Activated naive CD4-positive, alpha-beta T cell treated with anti-CD3 and anti-CD28 coated beads, Interleukin-2, amount 10 ng/mL, durations not matched to agents 7 days and 5 days (primary cell): ENCODE data around the gene INF2.
A peak's percentile ranks its signal among the peaks of the same experiment; 100 is the strongest.
"Not testable (repeated sequence)": the region's sequence is repeated elsewhere in the genome, so short reads cannot be mapped to it uniquely, and the experiment has no call there.

Experiments
- CTCF ChIA-PET: fragments of 350-600 bp; sonication (Branson Sonifier 250); formaldehyde crosslinking; loops from one replicate; lab custom pipeline; 2021; ENCODE audit warnings: antibody characterized with exemption; lab: Charles Lee
- DNase-seq: peaks from one replicate; pipeline ENCODE4 v3.0.0-alpha.2; 2020
- H3K27ac Mint-ChIP-seq: one replicate; pipeline ENCODE4 v1.8.0; 2021; ENCODE audit warnings: mild to moderate bottlenecking, moderate library complexity, mixed read lengths
- H3K27me3 Mint-ChIP-seq: one replicate; pipeline ENCODE4 v1.8.0; 2021; ENCODE audit warnings: mild to moderate bottlenecking, mixed read lengths
- H3K36me3 Mint-ChIP-seq: one replicate; pipeline ENCODE4 v1.8.0; 2021; ENCODE audit warnings: mixed read lengths
- H3K4me1 Mint-ChIP-seq: one replicate; pipeline ENCODE4 v1.8.0; 2021; ENCODE audit warnings: mixed read lengths
- H3K4me3 Mint-ChIP-seq: one replicate; pipeline ENCODE4 v1.8.0; 2021; ENCODE audit warnings: mild to moderate bottlenecking, moderate library complexity, mixed read lengths
- H3K9me3 Mint-ChIP-seq: one replicate; pipeline ENCODE4 v1.8.0; 2021; ENCODE audit warnings: mixed read lengths

Gene INF2

GRCh38 chr14:104747876-104748275 is 58.5 kb downstream of the INF2 start:
- DNase-seq = no peak
- H3K4me1 Mint-ChIP-seq = peaks cover 3% of the 10 kb centered on the region
- CTCF ChIA-PET = interaction anchor here (1.3 kb wide), 1 partner anchor 15 kb away, joined by 3 read pairs; no protein-coding TSS in a partner anchor
- no peak overlapping the region for H3K4me3 Mint-ChIP-seq
- H3K27me3 Mint-ChIP-seq = peaks cover 8% of the 10 kb centered on the region
- H3K9me3 Mint-ChIP-seq = no peaks in the 10 kb centered on the region
- H3K27ac Mint-ChIP-seq = no peak overlapping the region
- H3K36me3 Mint-ChIP-seq = no peaks in the 10 kb centered on the region

- CTCF ChIA-PET = no interaction called here
- Mint-ChIP-seq H3K27me3 (peaks cover 8% of the 10 kb centered on the region), H3K36me3 (peaks cover 4% of the 10 kb centered on the region), H3K9me3 (no peaks in the 10 kb centered on the region), H3K4me1 (peaks cover 10% of the 10 kb centered on the region), H3K4me3 (no peak overlapping the region), H3K27ac (peak overlapping the region; percentile 19)
- no peak for DNase-seq
Observed at GRCh38 chr14:104749111-104749649, 59.8 kb downstream of the INF2 start.

GRCh38 chr14:104750056-104750752 is 60.8 kb downstream of the INF2 start:
- CTCF ChIA-PET = interaction anchor here (0.7 to 1.3 kb wide), 2 partner anchors 25 to 27 kb away, joined by 3 read pairs; partner anchors contain the start of gene ADSS1
- H3K27me3 Mint-ChIP-seq = peaks cover 8% of the 10 kb centered on the region
- H3K4me1 Mint-ChIP-seq = peaks cover 20% of the 10 kb centered on the region
- peaks cover 7% of the 10 kb centered on the region for H3K36me3 Mint-ChIP-seq
- H3K27ac Mint-ChIP-seq = no peak overlapping the region
- H3K9me3 Mint-ChIP-seq = no peaks in the 10 kb centered on the region
- no peak overlapping the region for H3K4me3 Mint-ChIP-seq
- no peak for DNase-seq

GRCh38 chr14:104750753-104751057 is 61.3 kb downstream of the INF2 start:
- not testable (repeated sequence) for H3K9me3 Mint-ChIP-seq, H3K36me3 Mint-ChIP-seq, H3K27me3 Mint-ChIP-seq
- peak overlapping the region; percentile 50 for H3K4me3 Mint-ChIP-seq
- DNase-seq = peak; percentile 36
- H3K4me1 Mint-ChIP-seq = peaks cover 24% of the 10 kb centered on the region
- peak overlapping the region; percentile 54 for H3K27ac Mint-ChIP-seq
- CTCF ChIA-PET = interaction anchor here (0.7 to 1.3 kb wide), 2 partner anchors 26 to 27 kb away, joined by 3 read pairs; partner anchors contain the start of gene ADSS1

- Mint-ChIP-seq H3K27me3 (peaks cover 8% of the 10 kb centered on the region), H3K27ac (peak overlapping the region; percentile 93), H3K36me3 (peaks cover 16% of the 10 kb centered on the region), H3K4me3 (peak overlapping the region; percentile 78), H3K4me1 (peaks cover 34% of the 10 kb centered on the region), H3K9me3 (no peaks in the 10 kb centered on the region)
- no peak for DNase-seq
- CTCF ChIA-PET = interaction anchor here (1.0 to 3.2 kb wide), 5 partner anchors 17 to 74 kb away, joined by 4 to 13 read pairs (median 4); no protein-coding TSS in a partner anchor
Observed at GRCh38 chr14:104751539-104752422, 62.4 kb downstream of the INF2 start.

- Mint-ChIP-seq H3K36me3 (peaks cover 20% of the 10 kb centered on the region), H3K27me3 (peaks cover 8% of the 10 kb centered on the region), H3K9me3 (no peaks in the 10 kb centered on the region), H3K4me3 (peak overlapping the region; percentile 78), H3K27ac (peak overlapping the region; percentile 93), H3K4me1 (peaks cover 40% of the 10 kb centered on the region)
- CTCF ChIA-PET = interaction anchor here (0.7 to 3.2 kb wide), 6 partner anchors 15 to 73 kb away, joined by 3 to 13 read pairs (median 4); no protein-coding TSS in a partner anchor
- DNase-seq = no peak
Observed at GRCh38 chr14:104752423-104752734, 63.0 kb downstream of the INF2 start.

GRCh38 chr14:104752735-104753527 is 63.5 kb downstream of the INF2 start, which contains the start of gene SIVA1:
SIVA1 (plus strand) TSS chr14:104753147; CDS start chr14:104753202, 55 bp downstream.
- H3K4me3 Mint-ChIP-seq = peak within 1 kb of the TSS; percentile 78
- peak; percentile 100 for DNase-seq
- peak within 1 kb of the TSS; percentile 93 for H3K27ac Mint-ChIP-seq
- CTCF ChIA-PET = interaction anchor here (0.7 to 3.2 kb wide), 6 partner anchors 14 to 73 kb away, joined by 3 to 13 read pairs (median 4); no protein-coding TSS in a partner anchor
- H3K27me3 Mint-ChIP-seq = peaks cover 8% of the 10 kb centered on the region
- no peaks in the 10 kb centered on the region for H3K9me3 Mint-ChIP-seq
- peaks cover 45% of the 10 kb centered on the region for H3K4me1 Mint-ChIP-seq
- H3K36me3 Mint-ChIP-seq = peaks cover 20% of the 10 kb centered on the region

- H3K4me1 Mint-ChIP-seq = peaks cover 48% of the 10 kb centered on the region
- H3K9me3 Mint-ChIP-seq = no peaks in the 10 kb centered on the region
- peaks cover 22% of the 10 kb centered on the region for H3K36me3 Mint-ChIP-seq
- peak overlapping the region; percentile 89 for H3K27ac Mint-ChIP-seq
- H3K27me3 Mint-ChIP-seq = peaks cover 8% of the 10 kb centered on the region
- peak overlapping the region; percentile 78 for H3K4me3 Mint-ChIP-seq
- CTCF ChIA-PET = interaction anchor here (1.1 to 3.2 kb wide), 3 partner anchors 13 to 66 kb away, joined by 3 to 13 read pairs (median 4); no protein-coding TSS in a partner anchor
- peak; percentile 45 for DNase-seq
Observed at GRCh38 chr14:104753528-104754212, 64.3 kb downstream of the INF2 start.

GRCh38 chr14:104754213-104754851 is 64.9 kb downstream of the INF2 start:
- Mint-ChIP-seq H3K9me3 (no peaks in the 10 kb centered on the region), H3K4me1 (peaks cover 48% of the 10 kb centered on the region), H3K36me3 (peaks cover 26% of the 10 kb centered on the region), H3K4me3 (peak overlapping the region; percentile 78), H3K27me3 (peaks cover 1% of the 10 kb centered on the region), H3K27ac (peak overlapping the region; percentile 89)
- CTCF ChIA-PET = interaction anchor here (1.1 to 3.2 kb wide), 2 partner anchors 13 to 14 kb away, joined by 3 to 13 read pairs; no protein-coding TSS in a partner anchor
- no peak for DNase-seq

- Mint-ChIP-seq H3K27ac (peak overlapping the region; percentile 80), H3K27me3 (no peaks in the 10 kb centered on the region), H3K4me1 (peaks cover 48% of the 10 kb centered on the region), H3K36me3 (peaks cover 30% of the 10 kb centered on the region), H3K4me3 (no peak overlapping the region), H3K9me3 (no peaks in the 10 kb centered on the region)
- CTCF ChIA-PET = no interaction called here
- DNase-seq = no peak
Observed at GRCh38 chr14:104755621-104756020, 66.2 kb downstream of the INF2 start.

- no peak overlapping the region for H3K4me3 Mint-ChIP-seq
- H3K27me3 Mint-ChIP-seq = no peaks in the 10 kb centered on the region
- H3K27ac Mint-ChIP-seq = peak overlapping the region; percentile 75
- peaks cover 30% of the 10 kb centered on the region for H3K36me3 Mint-ChIP-seq
- DNase-seq = peak; percentile 40
- no peaks in the 10 kb centered on the region for H3K9me3 Mint-ChIP-seq
- peaks cover 45% of the 10 kb centered on the region for H3K4me1 Mint-ChIP-seq
- CTCF ChIA-PET = interaction anchor here (1.0 to 1.4 kb wide), 3 partner anchors 10 to 69 kb away, joined by 3 to 4 read pairs (median 4); no protein-coding TSS in a partner anchor
Observed at GRCh38 chr14:104756477-104757237, 67.2 kb downstream of the INF2 start.

- DNase-seq = no peak
Observed at GRCh38 chr14:104757238-104757585, 67.8 kb downstream of the INF2 start.

More at GRCh38 chr14:104757238-104757585, 67.8 kb downstream of the INF2 start:
- Mint-ChIP-seq H3K4me3 (no peak overlapping the region), H3K9me3 (no peaks in the 10 kb centered on the region), H3K4me1 (peaks cover 45% of the 10 kb centered on the region), H3K27ac (peak overlapping the region; percentile 75), H3K36me3 (peaks cover 32% of the 10 kb centered on the region), H3K27me3 (no peaks in the 10 kb centered on the region)
- CTCF ChIA-PET = interaction anchor here (1.0 to 1.4 kb wide), 3 partner anchors 10 to 69 kb away, joined by 3 to 4 read pairs (median 4); no protein-coding TSS in a partner anchor
